ENCODE measurements around the gene SLC37A2. TPM values are rescaled to one million over a fixed set of nuclear protein-coding genes. Genes with fewer than 3 reads are reported as not detected.

SLC37A2 gene
- total RNA-seq, 2 donors from 2014 or later: 0.56 to 1.8 TPM

GRCh38 chr11:125112208-125112604 is 49.1 kb downstream of the SLC37A2 start:
- DNase-seq (ENCODE audit: low spot score in 2 of 2): no peak
- H3K27ac Mint-ChIP-seq: peak overlapping the region; percentile 86 to 92
- peaks cover 7 to 16% of the 10 kb centered on the region in 2 donors for H3K9me3 Mint-ChIP-seq
- H3K36me3 Mint-ChIP-seq: peaks cover 16 to 20% of the 10 kb centered on the region in 2 donors
- no peak for ATAC-seq

GRCh38 chr11:125114518-125114917 is 51.4 kb downstream of the SLC37A2 start:
- peaks cover 16 to 20% of the 10 kb centered on the region in 2 donors for H3K36me3 Mint-ChIP-seq
- DNase-seq (ENCODE audit: low spot score in 2 of 2) (no peak), ATAC-seq (no peak)

GRCh38 chr11:125117429-125117828 is 54.3 kb downstream of the SLC37A2 start:
- ATAC-seq (no peak), DNase-seq (ENCODE audit: low spot score in 2 of 2) (no peak)
- peaks cover 1 to 12% of the 10 kb centered on the region in 2 donors for H3K9me3 Mint-ChIP-seq
- peaks cover under 1 to 5% of the 10 kb centered on the region in 2 donors for H3K36me3 Mint-ChIP-seq
- no peak overlapping the region for H3K27ac Mint-ChIP-seq

More at GRCh38 chr11:125114518-125114917, 51.4 kb downstream of the SLC37A2 start:
- Mint-ChIP-seq H3K27ac (no peak overlapping the region), H3K9me3 (peaks cover 7 to 16% of the 10 kb centered on the region in 2 donors)

DNA sequence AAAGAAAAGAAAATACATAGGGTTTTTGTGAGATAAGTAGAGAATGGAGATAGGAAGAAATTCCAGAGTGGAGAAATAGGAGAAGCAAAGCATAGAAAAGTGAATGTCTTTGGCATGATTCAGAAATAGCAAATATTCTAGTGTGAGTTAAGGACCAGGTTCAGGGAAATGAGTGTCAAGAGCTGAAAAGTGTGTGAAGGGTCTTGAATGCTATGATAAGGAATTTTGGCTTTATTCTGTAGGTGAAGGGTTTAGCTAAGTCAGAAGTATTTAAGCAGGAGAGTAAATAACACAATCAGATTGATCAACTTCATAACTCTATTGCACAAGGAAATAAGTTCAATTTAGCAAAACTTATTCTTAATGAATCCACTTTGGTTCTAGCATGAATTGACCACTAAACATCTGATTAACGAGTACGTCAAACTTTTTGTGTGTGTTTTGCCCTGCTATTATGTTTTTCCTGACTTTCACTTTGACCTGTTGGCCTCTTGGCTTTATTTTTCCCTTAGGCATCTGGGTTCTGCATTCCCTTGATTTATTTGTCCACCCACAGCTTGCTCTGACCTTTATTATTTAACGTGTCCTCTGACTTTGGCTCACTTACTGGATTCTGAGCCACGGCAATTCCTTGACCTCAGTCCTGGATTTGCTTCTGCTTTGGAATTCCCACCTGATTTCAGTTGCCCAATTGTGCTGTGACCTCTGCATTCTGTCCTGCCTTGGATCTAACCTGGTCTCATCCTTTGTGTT is 60.3 kb downstream of the SLC37A2 start:
- no peak overlapping the region for H3K27ac Mint-ChIP-seq
- no peaks in the 10 kb centered on the region for H3K36me3 Mint-ChIP-seq
- no peak for DNase-seq (ENCODE audit: low spot score in 2 of 2)
- peaks cover 0 to 7% of the 10 kb centered on the region in 2 donors for H3K9me3 Mint-ChIP-seq
- no peak for ATAC-seq

- peaks cover 0 to 7% of the 10 kb centered on the region in 2 donors for H3K9me3 Mint-ChIP-seq
- no peak overlapping the region for H3K27ac Mint-ChIP-seq
- no peaks in the 10 kb centered on the region for H3K36me3 Mint-ChIP-seq
- ATAC-seq (peak; percentile 70 to 76), DNase-seq (ENCODE audit: low spot score in 2 of 2) (peak in 1 of 2 donors; percentile 20)
These were observed 61.0 kb downstream of the SLC37A2 start for GRCh38 chr11:125123947-125124617.

GRCh38 chr11:125124618-125124992 is 61.5 kb downstream of the SLC37A2 start:
- no peak for DNase-seq (ENCODE audit: low spot score in 2 of 2)
- no peaks in the 10 kb centered on the region for H3K36me3 Mint-ChIP-seq
- ATAC-seq: no peak

GRCh38 chr11:125128450-125128849 is 65.3 kb downstream of the SLC37A2 start:
- ATAC-seq: no peak
- DNase-seq (ENCODE audit: low spot score in 2 of 2): no peak
- Mint-ChIP-seq H3K27ac (no peak overlapping the region), H3K9me3 (peaks cover 0 to 7% of the 10 kb centered on the region in 2 donors), H3K36me3 (no peaks in the 10 kb centered on the region)

More at GRCh38 chr11:125124618-125124992, 61.5 kb downstream of the SLC37A2 start:
- no peak overlapping the region for H3K27ac Mint-ChIP-seq
- H3K9me3 Mint-ChIP-seq: peaks cover 0 to 7% of the 10 kb centered on the region in 2 donors

- DNase-seq (ENCODE audit: low spot score in 2 of 2): no peak
- no peaks in the 10 kb centered on the region for H3K36me3 Mint-ChIP-seq
- H3K9me3 Mint-ChIP-seq: no peaks in the 10 kb centered on the region
- H3K27ac Mint-ChIP-seq: no peak overlapping the region
- no peak for ATAC-seq
These were observed 66.3 kb downstream of the SLC37A2 start for GRCh38 chr11:125129316-125129993.

DNA sequence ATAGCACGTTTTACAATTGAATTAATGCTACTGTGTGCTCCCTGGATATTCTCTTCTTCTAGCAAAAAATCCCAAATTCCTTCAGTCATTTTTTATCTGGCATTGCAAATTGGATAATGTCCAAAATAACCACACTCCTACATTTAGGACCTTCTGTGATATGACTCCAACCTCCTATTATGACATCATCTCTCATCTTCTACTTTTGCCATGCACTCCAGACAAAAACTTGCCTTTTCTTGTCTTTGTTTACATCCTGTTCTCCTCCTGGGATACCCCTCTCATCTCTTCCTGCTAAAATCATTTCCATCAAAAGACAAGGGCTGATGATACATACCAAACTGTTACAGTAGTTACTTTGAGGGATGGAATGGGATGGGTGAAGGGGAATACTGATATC is 69.0 kb downstream of the SLC37A2 start:
- ATAC-seq (no peak), DNase-seq (ENCODE audit: low spot score in 2 of 2) (no peak)
- Mint-ChIP-seq H3K27ac (no peak overlapping the region), H3K36me3 (no peaks in the 10 kb centered on the region), H3K9me3 (no peaks in the 10 kb centered on the region)

- no peak overlapping the region for H3K27ac Mint-ChIP-seq
- DNase-seq (ENCODE audit: low spot score in 2 of 2): no peak
- no peaks in the 10 kb centered on the region for H3K36me3 Mint-ChIP-seq
- H3K9me3 Mint-ChIP-seq: no peaks in the 10 kb centered on the region
- no peak for ATAC-seq
These were observed 69.5 kb downstream of the SLC37A2 start for GRCh38 chr11:125132596-125132995.

GRCh38 chr11:125136001-125136400 is 72.9 kb downstream of the SLC37A2 start:
- Mint-ChIP-seq H3K36me3 (no peaks in the 10 kb centered on the region), H3K27ac (no peak overlapping the region), H3K9me3 (no peaks in the 10 kb centered on the region)
- no peak for DNase-seq (ENCODE audit: low spot score in 2 of 2)
- no peak for ATAC-seq

- no peaks in the 10 kb centered on the region for H3K36me3 Mint-ChIP-seq
- no peak overlapping the region for H3K27ac Mint-ChIP-seq
- DNase-seq (ENCODE audit: low spot score in 2 of 2) (no peak), ATAC-seq (no peak)
- no peaks in the 10 kb centered on the region for H3K9me3 Mint-ChIP-seq
These were observed 75.9 kb downstream of the SLC37A2 start for GRCh38 chr11:125138966-125139365.

DNA sequence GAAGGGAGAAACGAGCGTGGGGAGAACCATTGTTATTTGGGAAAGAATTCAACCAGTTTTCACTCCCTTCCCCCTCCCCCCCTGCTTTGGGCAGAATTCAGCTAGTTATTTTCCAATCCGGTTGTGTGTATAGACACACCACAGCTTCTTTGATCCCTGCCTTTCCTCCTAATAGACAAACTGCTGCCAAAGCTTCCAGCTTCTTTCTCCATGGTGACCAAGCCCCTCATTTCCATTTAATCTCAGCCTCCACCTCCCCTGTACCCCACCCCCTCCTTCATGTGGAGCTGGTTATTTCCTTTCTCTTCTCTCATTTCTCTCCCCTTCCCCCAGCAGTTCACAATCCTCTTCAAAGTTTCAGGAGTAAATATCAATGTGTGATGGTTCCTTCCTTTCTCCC is 76.7 kb downstream of the SLC37A2 start:
- ATAC-seq (no peak), DNase-seq (ENCODE audit: low spot score in 2 of 2) (no peak)
- Mint-ChIP-seq H3K27ac (no peak overlapping the region), H3K36me3 (no peaks in the 10 kb centered on the region), H3K9me3 (no peaks in the 10 kb centered on the region)

Other genes starting within 250 kb of the SLC37A2 start
- gene ROBO3, start 197.9 kb upstream of the SLC37A2 start, total RNA-seq: 10 to 100 TPM; 18.0 to 24.4 TPM
- gene ROBO4, start 165.4 kb upstream of the SLC37A2 start, total RNA-seq: not detected
- gene HEPN1, start 144.1 kb upstream of the SLC37A2 start, total RNA-seq: not detected
- gene HEPACAM, start 127.3 kb upstream of the SLC37A2 start, total RNA-seq: not detected
- gene CCDC15, start 109.1 kb upstream of the SLC37A2 start, total RNA-seq: 10 to 100 TPM in 1 of 2 donors, 1 to 10 TPM in 1; 5.3 to 15.5 TPM
- gene TMEM218, start 48.3 kb downstream of the SLC37A2 start, total RNA-seq: 10 to 100 TPM; 10.1 to 10.8 TPM
- gene PKNOX2, start 101.4 kb downstream of the SLC37A2 start, total RNA-seq: under 1 TPM in 1 of 2 donors, not detected in 1; 0.08 TPM

Measured in activated naive CD4-positive, alpha-beta T cell treated with anti-CD3 and anti-CD28 coated beads, Interleukin-2, amount 50 U/mL, for 72 hours (primary cell).